HG02571 (cell line): ENCODE results near the gene TGM3.
"Not testable (repeated sequence)": the region's sequence is repeated elsewhere in the genome, so short reads cannot be mapped to it uniquely, and the experiment has no call there.

Experiments used
- ATAC-seq: cut with Tn5 transposase; IDR thresholded peaks from one replicate; pipeline ENCODE4 v1.9.1; 2021; ENCODE audit warnings: mild to moderate bottlenecking, moderate library complexity; ENCODE audit not compliant: unreplicated experiment

The TGM3 gene, protein sequence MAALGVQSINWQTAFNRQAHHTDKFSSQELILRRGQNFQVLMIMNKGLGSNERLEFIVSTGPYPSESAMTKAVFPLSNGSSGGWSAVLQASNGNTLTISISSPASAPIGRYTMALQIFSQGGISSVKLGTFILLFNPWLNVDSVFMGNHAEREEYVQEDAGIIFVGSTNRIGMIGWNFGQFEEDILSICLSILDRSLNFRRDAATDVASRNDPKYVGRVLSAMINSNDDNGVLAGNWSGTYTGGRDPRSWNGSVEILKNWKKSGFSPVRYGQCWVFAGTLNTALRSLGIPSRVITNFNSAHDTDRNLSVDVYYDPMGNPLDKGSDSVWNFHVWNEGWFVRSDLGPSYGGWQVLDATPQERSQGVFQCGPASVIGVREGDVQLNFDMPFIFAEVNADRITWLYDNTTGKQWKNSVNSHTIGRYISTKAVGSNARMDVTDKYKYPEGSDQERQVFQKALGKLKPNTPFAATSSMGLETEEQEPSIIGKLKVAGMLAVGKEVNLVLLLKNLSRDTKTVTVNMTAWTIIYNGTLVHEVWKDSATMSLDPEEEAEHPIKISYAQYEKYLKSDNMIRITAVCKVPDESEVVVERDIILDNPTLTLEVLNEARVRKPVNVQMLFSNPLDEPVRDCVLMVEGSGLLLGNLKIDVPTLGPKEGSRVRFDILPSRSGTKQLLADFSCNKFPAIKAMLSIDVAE

DNA sequence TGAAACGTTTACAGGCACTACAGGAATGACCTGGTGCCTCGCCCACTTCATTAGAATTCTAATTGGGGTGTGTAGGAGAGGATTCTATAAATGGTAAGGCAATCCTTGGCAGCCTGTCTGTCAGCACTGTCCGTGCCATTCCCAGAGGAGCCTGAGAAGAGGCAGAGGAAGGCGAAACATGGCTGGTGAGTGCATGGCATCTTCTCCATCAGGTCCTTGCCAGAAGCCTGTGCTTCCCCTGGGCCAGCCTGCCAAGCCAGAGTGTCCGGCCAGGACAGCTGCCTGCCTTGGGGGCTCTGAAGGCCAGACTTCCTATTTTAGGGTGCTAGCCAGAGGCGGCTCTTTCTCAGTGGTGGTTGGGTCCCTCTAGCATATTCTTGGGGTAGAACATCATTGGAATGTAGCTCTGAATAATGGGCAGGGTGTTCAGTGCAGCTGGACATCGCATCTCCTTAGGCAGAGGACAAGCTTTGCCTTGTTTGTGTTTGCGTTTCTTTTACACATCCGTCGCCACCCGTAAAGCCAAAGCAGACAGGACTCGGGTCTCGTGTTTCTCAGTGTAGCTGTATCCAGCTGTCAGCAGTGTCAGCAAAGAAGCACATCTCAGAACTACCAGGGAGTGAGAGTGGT, at the start of gene TGM3:
TSS of gene TGM3 (plus strand) at position 116 of the 630 bp plus-strand sequence. CDS start at position 179, 63 bp downstream.
- ATAC-seq = no peak

DNA sequence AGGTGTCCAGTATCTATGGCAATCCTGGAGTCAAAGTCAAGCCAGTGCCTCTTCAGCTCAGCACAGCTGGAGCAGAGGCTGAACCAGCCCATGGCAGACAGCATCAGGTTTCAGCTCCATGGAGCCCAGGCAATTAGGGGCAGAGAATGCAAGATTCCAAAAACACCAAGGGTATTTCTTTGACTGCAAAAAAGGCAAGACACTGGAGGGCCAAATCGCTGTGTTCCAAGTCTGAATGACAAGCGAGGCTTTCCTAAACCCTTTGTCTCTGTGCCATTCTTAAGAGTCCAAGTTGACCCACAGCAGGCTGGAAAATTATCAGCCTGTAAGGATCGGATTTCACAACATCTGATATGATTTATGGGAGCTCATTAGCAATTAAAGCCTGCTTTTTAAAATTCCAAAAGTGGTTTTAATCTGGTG, 49.7 kb upstream of the TGM3 start:
- no peak for ATAC-seq

DNA sequence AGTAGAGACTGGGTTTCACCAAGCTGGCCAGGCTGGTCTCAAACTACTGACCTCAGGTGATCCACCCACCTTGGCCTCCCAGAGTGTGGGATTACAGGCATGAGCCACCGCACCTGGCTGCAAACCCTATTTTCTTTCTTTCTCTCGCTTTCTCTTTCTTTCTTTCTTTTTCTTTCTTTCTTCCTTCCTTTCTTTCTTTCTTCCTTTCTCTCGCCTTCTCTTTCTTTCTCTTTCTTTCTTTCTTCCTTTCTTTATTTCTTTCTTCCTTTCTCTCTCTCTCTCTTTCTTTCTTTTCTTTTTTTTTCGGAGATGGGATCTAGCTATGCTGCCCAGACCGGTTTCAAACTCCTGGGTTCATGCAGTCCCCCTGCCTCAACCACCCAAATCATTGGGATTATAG, 47.0 kb upstream of the TGM3 start:
- ATAC-seq = no peak

DNA sequence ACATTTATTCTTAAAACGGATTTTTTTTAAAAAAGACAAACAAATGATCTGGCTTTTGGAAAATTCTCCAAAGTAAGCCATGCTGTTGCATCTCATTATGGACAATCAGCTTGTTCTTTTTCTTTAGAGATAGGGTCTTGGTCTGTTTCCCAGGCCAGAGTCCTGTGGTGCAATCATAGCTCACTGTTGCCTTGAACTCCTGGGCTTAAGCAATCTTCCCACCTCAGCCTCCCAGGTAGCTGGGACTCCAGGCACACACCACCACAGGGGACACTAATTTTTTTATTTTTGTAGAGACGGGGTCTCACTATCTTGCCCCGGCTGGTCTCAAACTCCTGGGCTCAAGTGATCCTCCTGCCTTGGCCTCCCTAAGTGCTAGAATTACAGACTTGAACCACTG, 45.9 kb upstream of the TGM3 start:
- no peak for ATAC-seq

DNA sequence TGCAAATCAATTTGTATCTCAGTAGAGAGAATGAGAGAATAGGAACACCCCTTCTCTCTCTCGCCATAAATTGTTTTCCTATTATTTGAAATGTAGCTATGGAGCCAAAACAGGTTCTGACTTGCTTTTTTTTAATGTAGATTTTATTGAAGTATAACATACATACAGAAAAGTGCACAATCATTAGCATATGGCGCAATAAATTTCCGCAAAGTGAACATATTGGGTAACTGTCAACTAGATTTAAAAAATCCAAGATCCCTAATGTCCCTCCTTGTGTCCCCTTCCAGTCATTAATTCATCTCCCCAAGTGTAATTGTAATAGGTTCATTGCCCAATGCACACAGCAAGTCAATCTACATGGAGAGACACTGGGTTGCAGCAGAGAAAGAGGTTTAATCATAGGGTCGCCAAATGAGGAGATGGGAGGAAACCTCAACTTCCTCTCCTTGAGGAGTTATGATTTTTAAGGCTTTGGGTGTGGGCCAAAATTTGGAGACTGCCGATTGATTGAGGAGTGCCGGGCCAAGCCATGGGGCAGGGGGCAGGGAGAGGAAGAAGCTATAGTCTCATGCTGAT, 43.3 kb upstream of the TGM3 start:
- ATAC-seq = no peak

DNA sequence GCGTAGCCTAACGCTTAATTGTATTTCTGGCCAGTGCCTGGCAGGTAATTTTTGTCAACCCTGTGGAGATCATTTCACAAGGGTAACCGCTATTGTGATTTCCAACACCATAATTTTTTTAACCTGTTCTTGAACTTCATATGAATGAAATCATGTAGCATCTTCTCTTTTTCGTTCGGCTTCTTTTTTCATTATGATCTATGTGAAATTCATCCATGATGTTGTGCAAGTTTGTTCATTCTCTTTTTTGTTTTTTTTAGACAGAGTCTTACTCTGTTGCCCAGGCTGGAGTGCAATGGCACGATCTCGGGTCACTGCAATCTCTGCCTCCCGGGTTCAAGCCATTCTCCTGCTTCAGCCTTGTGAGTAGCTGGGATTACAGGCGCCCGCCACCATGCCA, 42.5 kb upstream of the TGM3 start:
- ATAC-seq = no peak

DNA sequence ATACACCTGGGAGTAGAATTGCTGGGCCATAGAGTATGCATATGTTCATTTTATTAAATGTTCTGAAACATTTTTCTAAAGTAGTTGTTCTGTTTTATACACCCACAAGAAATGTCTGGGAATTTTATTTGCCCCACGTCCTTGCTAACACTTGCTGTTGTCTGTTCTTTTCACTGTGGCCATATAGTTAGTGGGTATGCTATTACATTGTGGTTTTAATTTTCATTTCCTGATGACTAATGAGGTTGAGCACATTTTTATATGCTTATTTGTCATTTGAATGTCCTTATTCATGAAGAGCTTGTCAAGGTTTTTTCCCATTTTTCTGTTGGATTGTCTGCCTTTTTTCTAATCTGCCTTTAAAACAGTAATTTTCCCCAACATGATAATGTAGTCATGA, 41.5 kb upstream of the TGM3 start:
- ATAC-seq = no peak

DNA sequence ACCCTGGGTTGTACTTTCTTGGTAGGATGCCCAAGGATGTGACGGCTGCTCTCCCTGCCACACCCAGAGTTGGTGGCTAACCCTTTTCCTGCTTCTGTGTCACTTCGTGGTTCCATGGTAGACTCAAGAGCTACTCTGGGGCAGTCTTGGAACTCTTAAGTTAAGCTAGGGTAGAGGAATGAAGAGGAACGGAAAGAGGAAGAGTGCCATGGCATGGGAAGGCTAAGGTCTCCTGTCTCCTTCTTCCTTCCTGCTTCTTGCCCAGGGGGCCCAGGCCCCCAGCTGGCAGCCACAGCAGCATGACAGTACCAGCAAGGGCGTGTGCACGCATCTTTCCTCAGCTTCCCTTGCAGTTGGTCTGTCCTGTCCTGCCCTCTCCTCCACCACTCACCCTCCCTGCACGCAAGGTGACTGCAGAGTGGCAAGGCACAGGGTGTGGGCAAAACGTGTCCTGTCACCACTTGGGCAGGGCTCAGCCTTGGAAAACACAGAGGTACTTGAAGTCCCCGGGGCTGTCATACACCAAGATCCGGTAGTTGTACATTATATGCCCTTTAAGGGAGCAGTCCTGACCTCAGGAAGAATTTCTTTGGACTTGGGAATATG, 39.8 kb upstream of the TGM3 start:
- ATAC-seq = no peak

DNA sequence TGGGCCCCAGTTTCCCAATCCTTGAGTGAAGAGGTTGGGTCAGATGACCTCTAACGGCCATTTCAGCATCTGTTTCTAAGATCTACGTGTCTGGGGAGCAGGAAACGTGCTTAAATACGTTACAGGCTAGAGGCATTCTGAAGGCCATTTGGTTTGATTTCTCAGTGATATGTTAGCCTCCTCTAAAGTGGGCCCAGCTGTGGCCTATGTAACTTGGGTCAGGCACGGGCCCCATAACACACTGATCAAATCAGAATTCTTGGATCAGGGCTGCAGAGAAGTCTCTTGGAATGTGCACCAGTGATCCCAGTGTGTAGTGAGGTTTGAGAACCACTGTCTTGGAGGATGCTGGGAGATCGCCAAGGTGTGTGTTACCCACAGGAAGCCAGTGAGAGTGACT, 36.1 kb upstream of the TGM3 start:
- ATAC-seq = no peak

DNA sequence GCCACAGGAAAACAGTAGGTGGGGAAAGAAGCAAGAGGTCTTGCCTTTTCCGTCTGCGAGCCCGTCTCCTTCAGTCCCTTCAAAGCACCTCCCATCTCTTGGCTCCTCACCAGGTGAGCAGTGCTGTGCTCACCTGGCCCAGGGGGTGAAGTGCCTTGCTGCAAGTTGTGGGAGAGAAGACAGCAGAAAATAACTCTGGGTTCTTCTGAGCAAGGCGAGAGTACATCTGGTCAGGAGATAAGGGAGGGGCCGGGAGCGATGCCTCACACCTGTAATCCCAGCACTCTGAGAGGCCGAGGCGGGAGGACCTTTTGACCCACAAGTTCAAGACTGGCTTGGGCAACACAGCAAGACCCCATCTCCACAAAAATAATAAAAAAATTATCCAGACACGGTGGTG, 35.6 kb upstream of the TGM3 start:
- ATAC-seq = no peak

DNA sequence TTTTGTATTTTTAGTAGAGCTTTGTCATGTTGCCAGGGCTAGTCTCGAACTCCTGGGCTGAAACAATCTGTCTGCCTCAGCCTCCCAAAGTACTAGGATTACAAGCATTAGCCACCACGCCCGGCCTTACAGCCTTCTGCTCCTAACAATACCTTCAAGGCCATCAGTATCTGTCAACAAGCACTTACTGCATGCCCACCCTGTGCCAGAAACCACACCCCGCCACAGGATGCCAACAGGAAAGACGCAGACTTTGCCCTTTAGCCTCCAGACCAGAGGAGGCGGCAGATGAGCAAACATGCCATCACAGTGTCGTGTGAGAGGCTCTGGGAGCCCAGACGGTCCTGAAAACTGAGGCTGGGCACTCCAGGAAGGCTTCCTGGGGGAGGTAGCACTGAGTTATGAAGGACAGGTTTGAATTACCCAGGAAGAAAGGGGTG, 34.7 kb upstream of the TGM3 start:
- no peak for ATAC-seq

DNA sequence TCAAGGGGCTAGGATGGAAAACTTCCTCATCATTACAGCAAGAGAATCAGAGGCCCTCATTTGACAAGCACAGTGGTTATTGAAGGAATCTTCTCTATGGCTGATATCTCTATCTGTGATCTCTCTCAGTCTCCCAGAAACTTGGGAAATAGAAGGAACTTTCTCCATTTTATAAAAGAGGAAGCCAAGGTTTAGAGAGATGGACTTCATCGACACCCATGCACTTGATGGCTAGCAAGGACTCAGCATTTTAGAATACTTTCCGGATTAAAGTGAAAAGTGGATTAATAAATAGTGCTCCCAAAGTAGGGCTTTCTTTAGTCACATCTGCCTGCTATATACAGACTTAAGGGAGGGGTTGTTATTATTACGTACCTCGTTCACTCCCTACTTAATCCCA, 34.2 kb upstream of the TGM3 start:
- ATAC-seq = no peak

DNA sequence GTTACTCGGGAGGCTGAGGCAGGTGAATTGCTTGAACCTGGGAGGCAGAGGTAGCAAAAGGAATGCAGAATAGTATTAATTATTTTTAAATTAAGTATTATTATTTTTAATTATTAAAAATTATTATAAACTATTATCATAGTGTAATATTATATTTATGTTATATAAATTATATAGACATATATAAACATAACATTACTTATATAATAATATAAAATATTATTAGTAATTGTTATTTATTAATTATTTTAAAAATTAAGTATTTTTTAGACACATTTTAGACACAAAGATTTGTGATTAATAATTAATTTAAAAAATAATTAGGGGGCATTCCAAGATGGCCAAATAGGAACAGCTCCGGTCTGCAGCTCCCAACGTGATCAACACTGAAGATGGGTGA, 31.7 kb upstream of the TGM3 start:
- ATAC-seq = no peak

DNA sequence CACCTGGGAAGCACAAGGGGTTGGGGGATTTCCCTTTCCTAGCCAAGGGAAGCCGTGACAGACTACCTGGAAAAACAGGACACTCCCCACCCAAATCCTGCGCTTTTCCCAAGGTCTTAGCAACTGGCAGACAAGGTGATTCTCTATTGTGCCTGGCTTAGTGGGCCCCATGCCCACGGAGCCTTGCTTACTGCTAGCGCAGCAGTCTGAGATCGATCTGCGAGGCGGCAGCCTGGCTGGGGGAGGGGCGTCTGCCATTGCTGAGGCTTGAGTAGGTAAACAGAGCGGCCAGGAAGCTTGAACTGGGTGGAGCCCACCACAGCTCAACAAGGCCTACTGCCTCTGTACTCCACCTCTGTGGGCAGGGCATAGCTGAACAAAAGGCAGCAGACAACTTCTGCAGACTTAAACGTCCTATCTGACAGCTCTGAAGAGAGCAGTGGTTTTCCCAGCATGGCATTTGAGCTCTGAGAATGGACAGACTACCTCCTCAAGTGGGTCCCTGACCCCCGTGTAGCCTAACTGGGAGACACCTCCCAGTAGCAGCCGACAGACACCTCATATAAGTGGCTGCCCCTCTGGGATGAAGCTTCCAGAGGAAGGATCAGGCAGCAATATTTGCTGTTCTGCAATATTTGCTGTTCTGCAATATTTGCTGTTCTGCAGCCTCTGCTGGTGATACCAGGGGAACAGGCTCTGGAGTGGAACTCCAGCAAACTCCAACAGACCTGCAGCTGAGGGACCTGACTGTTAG, 31.0 kb upstream of the TGM3 start:
- not testable (repeated sequence) for ATAC-seq

DNA sequence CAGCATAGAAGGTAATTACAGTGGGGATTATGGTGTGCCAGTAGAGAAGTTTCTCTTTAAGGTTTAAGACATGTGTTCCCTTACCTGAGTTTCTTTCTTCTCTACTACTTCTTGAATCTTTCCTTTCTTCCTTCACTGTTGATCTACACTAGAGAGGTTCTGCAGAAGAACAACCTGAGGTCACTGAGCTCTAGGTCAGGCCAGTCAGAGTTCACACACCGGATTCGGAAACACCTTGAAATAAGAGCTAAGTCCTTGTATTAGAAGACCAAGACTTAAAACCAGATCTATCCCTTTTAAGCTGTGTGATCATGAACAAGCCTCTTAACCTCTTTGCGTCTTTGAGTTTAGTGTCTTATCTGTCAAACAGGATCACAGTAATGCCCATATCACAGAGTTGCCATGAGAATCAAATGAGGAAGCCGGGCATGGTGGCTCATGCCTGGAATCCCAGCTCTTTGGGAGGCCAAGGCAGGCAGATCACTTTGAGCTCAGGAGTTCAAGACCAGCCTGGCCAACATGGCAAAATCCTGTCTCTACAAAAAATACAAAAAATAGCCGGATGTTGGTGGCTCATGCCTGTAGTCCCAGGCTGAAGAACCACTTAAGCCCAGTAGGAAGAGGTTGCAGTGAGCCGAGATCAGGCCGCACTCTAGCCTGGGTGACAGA, 22.0 kb upstream of the TGM3 start:
- no peak for ATAC-seq

DNA sequence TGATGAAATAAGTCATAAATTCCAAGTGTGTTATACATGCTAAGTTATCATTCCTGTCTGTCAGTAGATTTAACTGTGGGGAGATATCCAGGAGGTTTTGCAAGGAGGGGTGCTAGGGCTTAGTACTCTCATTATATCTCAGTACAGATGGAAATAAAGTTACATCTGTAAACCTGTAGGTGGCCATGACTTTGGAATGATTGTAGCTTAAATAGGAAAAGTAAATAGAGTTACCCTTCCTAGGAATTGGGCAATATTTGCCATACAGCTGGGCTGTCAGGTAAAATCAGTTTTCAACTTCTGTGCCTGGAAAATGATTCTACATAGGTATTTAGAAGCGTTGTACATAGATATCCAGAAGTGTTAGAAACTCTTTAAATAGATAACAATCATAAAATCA, 19.8 kb upstream of the TGM3 start:
- ATAC-seq = no peak

DNA sequence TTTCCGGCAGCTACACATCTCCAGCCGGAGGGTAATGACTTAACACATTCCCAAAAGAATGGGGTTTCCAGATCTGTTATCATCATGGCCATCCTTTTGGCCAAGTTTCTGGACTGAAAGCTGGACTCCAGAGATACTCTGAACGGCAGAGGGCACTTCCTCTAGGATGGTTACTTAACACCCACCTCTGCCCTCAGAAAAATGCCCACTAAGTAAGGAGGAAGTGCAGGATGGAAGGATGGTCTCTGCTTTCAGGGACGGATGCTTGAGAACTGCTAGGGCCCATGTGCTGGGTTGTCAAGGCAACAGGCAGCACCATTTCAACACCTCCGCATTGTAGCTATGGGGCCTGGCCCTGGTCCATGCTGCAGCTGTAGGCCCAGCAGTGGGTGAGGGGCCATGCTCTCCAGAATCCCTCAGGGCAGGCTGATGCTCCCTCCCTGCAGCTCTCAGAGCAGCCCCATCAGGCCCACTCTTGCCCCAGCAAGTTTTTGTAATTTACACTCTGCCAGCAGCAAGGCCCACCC, 16.5 kb upstream of the TGM3 start:
- ATAC-seq = no peak

DNA sequence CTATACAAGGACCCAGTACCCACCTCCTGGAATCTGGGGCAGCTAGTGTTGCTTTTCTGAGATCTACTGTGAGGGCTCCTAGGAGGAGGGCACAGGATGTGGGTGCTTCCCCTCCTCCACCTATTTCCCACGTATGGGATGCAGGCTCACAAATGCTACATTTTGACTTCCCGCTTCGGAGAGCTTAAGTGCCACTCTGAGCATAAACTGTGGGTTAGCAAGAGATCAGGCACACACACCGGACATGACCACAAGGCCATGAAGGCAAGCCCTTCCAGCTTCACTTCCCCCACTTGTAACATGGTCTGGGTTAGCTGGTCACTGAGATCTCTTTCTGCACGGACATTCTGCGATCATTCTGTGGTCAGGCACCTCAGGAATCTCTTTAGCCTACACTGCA, 15.7 kb upstream of the TGM3 start:
- ATAC-seq = no peak

DNA sequence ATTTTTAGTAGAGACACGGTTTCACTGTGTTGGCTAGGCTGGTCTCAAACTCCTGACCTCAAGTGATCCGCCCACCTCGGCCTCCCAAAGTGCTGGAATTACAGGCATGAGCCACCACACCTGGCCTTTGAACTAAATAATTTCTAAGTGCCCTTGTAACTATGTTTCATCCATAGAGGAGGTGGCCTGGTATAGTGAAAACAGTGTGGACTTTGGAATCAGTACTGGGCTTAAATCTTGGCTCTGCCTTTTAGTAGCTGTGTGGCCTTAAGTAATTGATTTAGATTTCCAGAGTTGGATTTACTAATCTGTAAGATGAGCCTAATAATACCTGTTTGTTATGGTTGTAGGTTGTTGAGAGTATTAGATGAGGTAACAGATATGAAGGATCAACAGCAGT, 14.2 kb upstream of the TGM3 start:
- ATAC-seq = no peak

DNA sequence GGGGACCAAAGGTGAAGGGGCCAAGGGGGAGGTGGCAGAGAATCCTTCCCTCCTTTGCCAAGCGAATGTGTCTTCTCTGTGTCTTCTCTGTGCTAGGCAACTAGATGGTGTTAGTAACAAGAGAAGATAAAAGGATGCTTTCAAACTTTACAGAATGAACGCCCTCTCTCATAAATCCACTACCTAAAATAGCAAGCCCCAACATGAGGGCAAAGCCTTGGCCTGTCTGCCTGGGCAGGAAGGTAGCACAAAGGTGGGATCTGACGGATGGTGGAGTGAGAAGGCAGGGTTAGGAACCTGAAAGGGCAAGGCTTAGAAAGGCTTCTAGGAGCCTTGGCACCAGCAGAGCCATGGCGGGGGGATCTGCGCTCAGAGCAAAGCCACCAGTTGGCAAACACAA, 13.6 kb upstream of the TGM3 start:
- no peak for ATAC-seq
